Measurements from ENCODE around the gene NUP188. TPM values are rescaled to one million over a fixed set of nuclear protein-coding genes. Genes with fewer than 3 reads are reported as not detected.

Gene NUP188
- total RNA-seq, 1 donor from 2014 or later, result 35.7 TPM

- no peak for DNase-seq (ENCODE audit: low read depth in 2 of 2)
Measured at GRCh38 chr9:128913048-128913900, 34.2 kb upstream of the NUP188 start.

- no peak for DNase-seq (ENCODE audit: low read depth in 2 of 2)
Measured at GRCh38 chr9:128913995-128914772, 33.3 kb upstream of the NUP188 start.

GRCh38 chr9:128916204-128916603, 31.3 kb upstream of the NUP188 start:
- DNase-seq (ENCODE audit: low read depth in 2 of 2), result no peak

- no peak for DNase-seq (ENCODE audit: low read depth in 2 of 2)
Measured at GRCh38 chr9:128916745-128917144, 30.8 kb upstream of the NUP188 start.

GRCh38 chr9:128917151-128917849, 30.2 kb upstream of the NUP188 start:
- peak in 1 of 2 donors; percentile 75 for DNase-seq (ENCODE audit: low read depth in 2 of 2)

- DNase-seq (ENCODE audit: low read depth in 2 of 2), result no peak
Measured at GRCh38 chr9:128918921-128919320, 28.6 kb upstream of the NUP188 start.

- no peak for DNase-seq (ENCODE audit: low read depth in 2 of 2)
Measured at GRCh38 chr9:128919402-128920089, 28.0 kb upstream of the NUP188 start.

GRCh38 chr9:128920381-128921058, 27.0 kb upstream of the NUP188 start, which contains the start of gene PHYHD1:
Gene PHYHD1, plus strand, starts transcription at chr9:128920982. Its CDS starts 1,342 bp downstream, at chr9:128922324.
- no peak for DNase-seq (ENCODE audit: low read depth in 2 of 2)

GRCh38 chr9:128921881-128922763, 25.4 kb upstream of the NUP188 start:
- DNase-seq (ENCODE audit: low read depth in 2 of 2), result no peak

GRCh38 chr9:128923493-128923883, 24.0 kb upstream of the NUP188 start:
- no peak for DNase-seq (ENCODE audit: low read depth in 2 of 2)

- peak in 1 of 2 donors; percentile 60 for DNase-seq (ENCODE audit: low read depth in 2 of 2)
Measured at GRCh38 chr9:128927731-128928411, 19.6 kb upstream of the NUP188 start.

GRCh38 chr9:128928624-128929023, 18.9 kb upstream of the NUP188 start:
- DNase-seq (ENCODE audit: low read depth in 2 of 2), result no peak

GRCh38 chr9:128929560-128929959, 17.9 kb upstream of the NUP188 start:
- no peak for DNase-seq (ENCODE audit: low read depth in 2 of 2)

- no peak for DNase-seq (ENCODE audit: low read depth in 2 of 2)
Measured at GRCh38 chr9:128933731-128934130, 13.8 kb upstream of the NUP188 start.

- no peak for DNase-seq (ENCODE audit: low read depth in 2 of 2)
Measured at GRCh38 chr9:128936171-128936865, 11.2 kb upstream of the NUP188 start.

GRCh38 chr9:128937310-128938165, 10.0 kb upstream of the NUP188 start:
- no peak for DNase-seq (ENCODE audit: low read depth in 2 of 2)

GRCh38 chr9:128940271-128940921, 7.1 kb upstream of the NUP188 start:
- DNase-seq (ENCODE audit: low read depth in 2 of 2), result peak in 1 of 2 donors; percentile 53

All from dermis microvascular lymphatic vessel endothelial cell (primary cell).